Measurements from ENCODE around the gene FKBP6.
"Not testable (repeated sequence)": the region's sequence is repeated elsewhere in the genome, so short reads cannot be mapped to it uniquely, and the experiment has no call there.

The FKBP6 gene

GRCh38 chr7:73354196-73354595, 26.2 kb downstream of the FKBP6 start:
- FAIRE-seq = no peak
- DNase-seq (ENCODE audit: low spot score) = no peak

- FAIRE-seq (no peak), DNase-seq (ENCODE audit: low spot score) (no peak)
Observed at GRCh38 chr7:73354821-73355220, 26.9 kb downstream of the FKBP6 start.

GRCh38 chr7:73356159-73356558, 28.2 kb downstream of the FKBP6 start:
- FAIRE-seq (no peak), DNase-seq (ENCODE audit: low spot score) (no peak)

- FAIRE-seq (no peak), DNase-seq (ENCODE audit: low spot score) (no peak)
Observed at GRCh38 chr7:73358590-73359275, 30.8 kb downstream of the FKBP6 start.

- FAIRE-seq = peak; percentile 27
- DNase-seq (ENCODE audit: low spot score) = no peak
Observed at GRCh38 chr7:73359306-73359705, 31.3 kb downstream of the FKBP6 start.

GRCh38 chr7:73359746-73360375, 31.9 kb downstream of the FKBP6 start:
- no peak for DNase-seq (ENCODE audit: low spot score)
- FAIRE-seq = no peak

- DNase-seq (ENCODE audit: low spot score); FAIRE-seq: not testable (repeated sequence)
Observed at GRCh38 chr7:73360590-73360989, 32.6 kb downstream of the FKBP6 start.

- FAIRE-seq (no peak), DNase-seq (ENCODE audit: low spot score) (no peak)
Observed at GRCh38 chr7:73363225-73364005, 35.5 kb downstream of the FKBP6 start.

GRCh38 chr7:73364006-73364728, 36.2 kb downstream of the FKBP6 start:
- DNase-seq (ENCODE audit: low spot score) (no peak), FAIRE-seq (no peak)

- no peak for FAIRE-seq
- DNase-seq (ENCODE audit: low spot score) = no peak
Observed at GRCh38 chr7:73366127-73366526, 38.2 kb downstream of the FKBP6 start.

GRCh38 chr7:73366990-73367389, 39.0 kb downstream of the FKBP6 start:
- DNase-seq (ENCODE audit: low spot score) = no peak
- no peak for FAIRE-seq

GRCh38 chr7:73369009-73369408, 41.0 kb downstream of the FKBP6 start:
- FAIRE-seq (no peak), DNase-seq (ENCODE audit: low spot score) (no peak)

- DNase-seq (ENCODE audit: low spot score) (no peak), FAIRE-seq (no peak)
Observed at GRCh38 chr7:73369622-73370021, 41.7 kb downstream of the FKBP6 start.

GRCh38 chr7:73373741-73374140, 45.8 kb downstream of the FKBP6 start:
- no peak for DNase-seq (ENCODE audit: low spot score)
- FAIRE-seq = no peak

GRCh38 chr7:73376262-73376661, 48.3 kb downstream of the FKBP6 start:
- not testable (repeated sequence) for FAIRE-seq; DNase-seq (ENCODE audit: low spot score)

GRCh38 chr7:73376671-73377412, 48.9 kb downstream of the FKBP6 start:
- no peak for FAIRE-seq
- no peak for DNase-seq (ENCODE audit: low spot score)

GRCh38 chr7:73377413-73378200, 49.6 kb downstream of the FKBP6 start:
- FAIRE-seq; DNase-seq (ENCODE audit: low spot score): not testable (repeated sequence)

GRCh38 chr7:73382934-73383503, 55.1 kb downstream of the FKBP6 start:
- no peak for FAIRE-seq
- DNase-seq (ENCODE audit: low spot score) = no peak

- FAIRE-seq (no peak), DNase-seq (ENCODE audit: low spot score) (no peak)
Observed at GRCh38 chr7:73387221-73387828, 59.4 kb downstream of the FKBP6 start.

Measured in urothelium cell line (cell line).